Thyroid gland (tissue), 4 donors: ENCODE data around the gene CPA5.

Source experiments
- POLR2A ChIP-seq, 2 donors: fragments of 450-650 bp; IDR thresholded peaks; one replicate each; pipeline ENCODE4 v1.6.1; 2017; ENCODE audit warnings: antibody characterized with exemption in 2 of 2, mild to moderate bottlenecking in 2 of 2, moderate library complexity in 1 of 2
- TF ChIP-seq, protein P1 (sequence below), 6 experiments: fragments of 200-600 bp in 3 of 6; fragments of 450-650 bp in 3 of 6; sonication (generic) in 3 of 6; IDR thresholded peaks; one replicate each; pipeline ENCODE4 v1.5.1; 2016 to 2019; ENCODE audit warnings: antibody characterized with exemption in 6 of 6, mild to moderate bottlenecking in 2 of 6, inconsistent platforms in 1 of 6, moderate library complexity in 1 of 6

DNA sequence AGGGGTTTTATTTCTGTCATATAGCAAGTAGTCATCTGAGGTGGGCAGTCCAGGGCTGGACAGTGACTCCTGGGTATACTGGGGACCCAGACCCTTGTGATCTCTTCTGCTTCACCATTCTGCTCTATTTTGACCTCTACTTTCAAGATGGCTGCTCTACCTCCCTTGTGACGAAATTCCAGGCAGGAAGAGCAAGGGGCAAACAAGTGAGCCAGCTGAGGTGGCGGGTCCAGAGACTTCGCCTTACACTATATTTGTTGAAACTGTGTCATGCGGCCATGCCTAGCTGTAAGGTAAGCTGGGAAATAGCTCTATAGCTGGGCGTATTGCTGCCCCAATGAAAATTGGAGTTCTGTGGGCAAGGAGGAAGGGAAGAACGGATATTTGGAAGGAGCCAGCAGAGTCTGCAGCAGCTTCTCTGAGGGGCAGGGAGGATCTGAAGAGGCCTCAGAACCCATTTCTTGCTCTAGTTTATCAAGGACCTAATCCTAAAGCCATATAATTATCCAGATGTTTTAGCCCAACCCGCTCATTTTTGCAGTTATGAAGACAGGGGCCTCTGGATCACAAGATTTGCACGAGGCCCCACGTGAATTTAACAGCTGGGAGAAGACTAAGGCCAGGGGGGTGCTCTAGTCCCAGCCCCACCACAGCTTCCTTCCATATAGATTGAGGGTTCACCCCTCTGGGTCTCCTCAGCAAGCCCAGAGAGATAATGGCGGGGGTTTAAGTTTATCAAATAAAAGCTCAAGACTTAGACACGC, 28.0 kb downstream of the CPA5 start:
- TF ChIP-seq, protein P1, sequence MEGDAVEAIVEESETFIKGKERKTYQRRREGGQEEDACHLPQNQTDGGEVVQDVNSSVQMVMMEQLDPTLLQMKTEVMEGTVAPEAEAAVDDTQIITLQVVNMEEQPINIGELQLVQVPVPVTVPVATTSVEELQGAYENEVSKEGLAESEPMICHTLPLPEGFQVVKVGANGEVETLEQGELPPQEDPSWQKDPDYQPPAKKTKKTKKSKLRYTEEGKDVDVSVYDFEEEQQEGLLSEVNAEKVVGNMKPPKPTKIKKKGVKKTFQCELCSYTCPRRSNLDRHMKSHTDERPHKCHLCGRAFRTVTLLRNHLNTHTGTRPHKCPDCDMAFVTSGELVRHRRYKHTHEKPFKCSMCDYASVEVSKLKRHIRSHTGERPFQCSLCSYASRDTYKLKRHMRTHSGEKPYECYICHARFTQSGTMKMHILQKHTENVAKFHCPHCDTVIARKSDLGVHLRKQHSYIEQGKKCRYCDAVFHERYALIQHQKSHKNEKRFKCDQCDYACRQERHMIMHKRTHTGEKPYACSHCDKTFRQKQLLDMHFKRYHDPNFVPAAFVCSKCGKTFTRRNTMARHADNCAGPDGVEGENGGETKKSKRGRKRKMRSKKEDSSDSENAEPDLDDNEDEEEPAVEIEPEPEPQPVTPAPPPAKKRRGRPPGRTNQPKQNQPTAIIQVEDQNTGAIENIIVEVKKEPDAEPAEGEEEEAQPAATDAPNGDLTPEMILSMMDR (IDR thresholded peaks at IDR 0.05): no peak
- TF ChIP-seq POLR2A (IDR thresholded peaks at IDR 0.05): no peak
